ENCODE results near the gene EXOSC7. TPM values are rescaled to one million over a fixed set of nuclear protein-coding genes. Genes with fewer than 3 reads are reported as not detected.

EXOSC7 gene
- total RNA-seq, 2 donors from 2014 or later: 43.3 to 45.9 TPM

- no peaks in the 10 kb centered on the region for H3K27me3 ChIP-seq (replicated peaks; ENCODE audit: insufficient read depth)
- no peaks in the 10 kb centered on the region for H3K9me3 ChIP-seq
- no peak for TF ChIP-seq CTCF (IDR thresholded peaks at IDR 0.05)
- H3K36me3 ChIP-seq: no peaks in the 10 kb centered on the region
- ATAC-seq (ENCODE audit: insufficient number of reproducible peaks, low FRiP score, low read depth) (peak; percentile 47), DNase-seq (ENCODE audit: low spot score) (no peak)
- no peak overlapping the region for H3K4me3 ChIP-seq
- H3K27ac ChIP-seq: peak overlapping the region in 1 of 2 donors; percentile 64
- peaks cover 16 to 48% of the 10 kb centered on the region in 2 donors for H3K4me1 ChIP-seq (ENCODE audit: control insufficient read depth in 1 of 2, low read depth in 2 of 2)
Measured at GRCh38 chr3:45054196-45054857, 78.3 kb downstream of the EXOSC7 start.

- no peaks in the 10 kb centered on the region for H3K9me3 ChIP-seq
- H3K4me1 ChIP-seq (ENCODE audit: control insufficient read depth in 1 of 2, low read depth in 2 of 2): peaks cover 16 to 55% of the 10 kb centered on the region in 2 donors
- DNase-seq (ENCODE audit: low spot score) (no peak), ATAC-seq (ENCODE audit: insufficient number of reproducible peaks, low FRiP score, low read depth) (no peak)
- H3K36me3 ChIP-seq: no peaks in the 10 kb centered on the region
- no peaks in the 10 kb centered on the region for H3K27me3 ChIP-seq (replicated peaks; ENCODE audit: insufficient read depth)
- H3K27ac ChIP-seq: peak overlapping the region in 1 of 2 donors; percentile 64
- H3K4me3 ChIP-seq: no peak overlapping the region
- TF ChIP-seq CTCF (IDR thresholded peaks at IDR 0.05): no peak
Measured at GRCh38 chr3:45055032-45055410, 79.0 kb downstream of the EXOSC7 start.

- DNase-seq (ENCODE audit: low spot score): no peak
- H3K4me1 ChIP-seq (ENCODE audit: control insufficient read depth in 1 of 2, low read depth in 2 of 2): peaks cover 16 to 61% of the 10 kb centered on the region in 2 donors
- no peak for ATAC-seq (ENCODE audit: insufficient number of reproducible peaks, low FRiP score, low read depth)
- H3K27me3 ChIP-seq (replicated peaks; ENCODE audit: insufficient read depth): no peaks in the 10 kb centered on the region
- H3K36me3 ChIP-seq: no peaks in the 10 kb centered on the region
- no peak overlapping the region for H3K4me3 ChIP-seq
- no peaks in the 10 kb centered on the region for H3K9me3 ChIP-seq
- TF ChIP-seq CTCF (IDR thresholded peaks at IDR 0.05): no peak
- H3K27ac ChIP-seq: peak overlapping the region in 1 of 2 donors; percentile 64
Measured at GRCh38 chr3:45055411-45056143, 79.5 kb downstream of the EXOSC7 start.

- TF ChIP-seq CTCF (IDR thresholded peaks at IDR 0.05): no peak
- H3K27me3 ChIP-seq (replicated peaks; ENCODE audit: insufficient read depth): no peaks in the 10 kb centered on the region
- H3K4me3 ChIP-seq: no peak overlapping the region
- H3K4me1 ChIP-seq (ENCODE audit: control insufficient read depth in 1 of 2, low read depth in 2 of 2): peaks cover 16 to 67% of the 10 kb centered on the region in 2 donors
- H3K27ac ChIP-seq: peak overlapping the region; percentile 17 to 64
- H3K9me3 ChIP-seq: no peaks in the 10 kb centered on the region
- H3K36me3 ChIP-seq: no peaks in the 10 kb centered on the region
- ATAC-seq (ENCODE audit: insufficient number of reproducible peaks, low FRiP score, low read depth): no peak
- DNase-seq (ENCODE audit: low spot score): no peak
Measured at GRCh38 chr3:45056608-45057301, 80.7 kb downstream of the EXOSC7 start.

- TF ChIP-seq CTCF (IDR thresholded peaks at IDR 0.05): no peak
- Histone ChIP-seq H3K27ac (peak overlapping the region in 1 of 2 donors; percentile 64), H3K4me3 (no peak overlapping the region), H3K36me3 (no peaks in the 10 kb centered on the region), H3K9me3 (no peaks in the 10 kb centered on the region), H3K27me3 (replicated peaks; ENCODE audit: insufficient read depth) (no peaks in the 10 kb centered on the region), H3K4me1 (ENCODE audit: control insufficient read depth in 1 of 2, low read depth in 2 of 2) (peaks cover 16 to 67% of the 10 kb centered on the region in 2 donors)
- DNase-seq (ENCODE audit: low spot score) (no peak), ATAC-seq (ENCODE audit: insufficient number of reproducible peaks, low FRiP score, low read depth) (no peak)
Measured at GRCh38 chr3:45057557-45057956, 81.5 kb downstream of the EXOSC7 start.

Data from thoracic aorta (tissue), 2 donors.